ENCODE results near the gene ECEL1.

DNA sequence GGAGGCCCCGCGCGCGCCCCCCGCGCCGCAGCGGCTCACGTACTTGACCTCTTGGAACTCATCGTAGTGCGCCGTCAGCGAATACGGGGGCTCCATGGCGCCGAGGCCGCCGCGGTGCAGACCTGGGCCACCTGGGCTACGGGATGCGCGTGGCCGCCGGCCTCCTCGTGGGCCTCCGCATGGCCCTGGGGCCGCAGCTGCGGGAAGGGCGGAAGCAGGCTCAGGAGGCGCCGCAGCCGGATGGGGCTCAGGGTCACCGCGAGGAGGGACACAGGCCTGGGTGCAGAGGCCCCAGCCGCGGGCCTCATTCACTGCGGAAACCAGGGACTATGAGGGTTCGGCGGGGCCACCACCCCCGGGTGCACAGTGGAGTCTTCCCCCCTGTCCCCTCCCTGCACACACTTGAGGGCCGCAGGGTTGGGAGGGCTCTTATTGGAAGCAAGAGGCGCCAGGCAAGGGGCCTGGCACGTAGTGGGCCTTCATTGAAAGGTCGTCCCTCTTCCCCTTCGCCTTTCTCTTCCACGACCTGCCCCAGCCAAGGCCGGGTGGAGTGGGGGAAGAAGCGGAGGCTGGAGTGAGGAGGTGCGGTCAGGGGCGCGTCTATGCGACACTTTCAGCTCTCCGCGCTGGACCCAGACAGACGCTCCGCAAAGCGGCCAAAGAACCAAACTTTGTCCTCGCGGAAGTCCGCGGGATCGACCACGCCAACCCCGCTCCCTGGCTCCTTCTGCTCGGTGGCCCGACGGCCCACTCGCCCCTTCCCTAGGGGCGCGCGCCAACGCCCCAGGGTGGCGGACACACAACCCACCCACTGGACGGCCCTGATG lies 863 bp downstream of the ECEL1 start:
- TF ChIP-seq, protein P1, sequence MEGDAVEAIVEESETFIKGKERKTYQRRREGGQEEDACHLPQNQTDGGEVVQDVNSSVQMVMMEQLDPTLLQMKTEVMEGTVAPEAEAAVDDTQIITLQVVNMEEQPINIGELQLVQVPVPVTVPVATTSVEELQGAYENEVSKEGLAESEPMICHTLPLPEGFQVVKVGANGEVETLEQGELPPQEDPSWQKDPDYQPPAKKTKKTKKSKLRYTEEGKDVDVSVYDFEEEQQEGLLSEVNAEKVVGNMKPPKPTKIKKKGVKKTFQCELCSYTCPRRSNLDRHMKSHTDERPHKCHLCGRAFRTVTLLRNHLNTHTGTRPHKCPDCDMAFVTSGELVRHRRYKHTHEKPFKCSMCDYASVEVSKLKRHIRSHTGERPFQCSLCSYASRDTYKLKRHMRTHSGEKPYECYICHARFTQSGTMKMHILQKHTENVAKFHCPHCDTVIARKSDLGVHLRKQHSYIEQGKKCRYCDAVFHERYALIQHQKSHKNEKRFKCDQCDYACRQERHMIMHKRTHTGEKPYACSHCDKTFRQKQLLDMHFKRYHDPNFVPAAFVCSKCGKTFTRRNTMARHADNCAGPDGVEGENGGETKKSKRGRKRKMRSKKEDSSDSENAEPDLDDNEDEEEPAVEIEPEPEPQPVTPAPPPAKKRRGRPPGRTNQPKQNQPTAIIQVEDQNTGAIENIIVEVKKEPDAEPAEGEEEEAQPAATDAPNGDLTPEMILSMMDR (IDR thresholded peaks at IDR 0.05; ENCODE audit: borderline replicate concordance, extremely low read depth, low read length, poor library complexity, severe bottlenecking) = no peak
- no peak for TF ChIP-seq EZH2 (IDR thresholded peaks at IDR 0.05; ENCODE audit: borderline replicate concordance, low read depth, low read length, severe bottlenecking)

Measured in DND-41 (cell line).